Measurements from ENCODE around the gene ANKRD52. TPM values are rescaled to one million over a fixed set of nuclear protein-coding genes. Genes with fewer than 3 reads are reported as not detected.

ANKRD52 gene
- total RNA-seq, 1 experiment from 2014 or later = 56.6 TPM

- POLR2A ChIA-PET = interaction anchor here (1.8 kb wide), 1 partner anchor 12 kb away, joined by 4 read pairs; no protein-coding TSS in a partner anchor
- RAD21 ChIA-PET (ENCODE audit: low non-redundant PET in 1 of 2, low total read pairs in 2 of 2, uncharacterized antibody in 2 of 2, unreplicated experiment in 2 of 2) = no interaction called here
- Histone ChIP-seq H3K27me3 (ENCODE audit: insufficient read depth, low read length) (no peaks in the 10 kb centered on the region), H3K9me2 (ENCODE audit: insufficient read depth) (no peaks in the 10 kb centered on the region), H3K36me3 (ENCODE audit: control insufficient read depth in 1 of 2, insufficient read depth in 2 of 2, low read length in 2 of 2) (peaks cover 6 to 7% of the 10 kb centered on the region in 2 experiments; a peak in 3 of 4 replicates), H3K4me3 (replicated peaks in 1 of 2; ENCODE audit: low read depth in 1 of 2, low read length in 2 of 2) (no peak overlapping the region), H3K9ac (ENCODE audit: low read length) (no peak overlapping the region), H4K20me1 (ENCODE audit: insufficient read depth) (no peaks in the 10 kb centered on the region), H2AFZ (ENCODE audit: low read depth, low read length, poor library complexity, severe bottlenecking) (no peak overlapping the region), H3K27ac (ENCODE audit: low read depth, low read length) (no peak overlapping the region), H3K79me2 (ENCODE audit: insufficient read depth, low read length) (no peaks in the 10 kb centered on the region), H3K4me2 (ENCODE audit: low read length) (no peak overlapping the region), H3K4me1 (ENCODE audit: control insufficient read depth in 1 of 2, insufficient read depth in 2 of 2, low read length in 2 of 2) (no peaks in the 10 kb centered on the region), H3K9me3 (ENCODE audit: control insufficient read depth in 1 of 2, insufficient read depth in 1 of 2, low read depth in 1 of 2, low read length in 2 of 2) (no peaks in the 10 kb centered on the region)
- no peak for DNase-seq (ENCODE audit: low read depth, low spot score)
- CTCF ChIA-PET = no interaction called here
- no TSS peak for BruUV-seq (replicated peaks)
- no peak for TF ChIP-seq ATF3 (IDR thresholded peaks at IDR 0.05)
- no peak for TF ChIP-seq RAD21 (IDR thresholded peaks at IDR 0.05; ENCODE audit: low read depth)
- no peak for TF ChIP-seq ELF1 (IDR thresholded peaks at IDR 0.05; ENCODE audit: borderline replicate concordance, low read depth)
- TF ChIP-seq TCF7L2 (IDR thresholded peaks at IDR 0.05; ENCODE audit: borderline replicate concordance, extremely low read depth, insufficient read depth, insufficient read length) = no peak
- TF ChIP-seq EZH2phosphoT487 (IDR thresholded peaks at IDR 0.05; ENCODE audit: borderline replicate concordance) = no peak
- no peak for TF ChIP-seq MAX (IDR thresholded peaks at IDR 0.05)
- TF ChIP-seq REST (IDR thresholded peaks at IDR 0.05; ENCODE audit: low read depth) = no peak
- TF ChIP-seq SIN3A (IDR thresholded peaks at IDR 0.05; ENCODE audit: low read depth) = no peak
- no peak for TF ChIP-seq SP1 (IDR thresholded peaks at IDR 0.05; ENCODE audit: low read depth)
- TF ChIP-seq YY1 (IDR thresholded peaks at IDR 0.05; ENCODE audit: extremely low read depth, insufficient replicate concordance, low read depth, low read length) = no peak
- TF ChIP-seq ZFX (IDR thresholded peaks at IDR 0.05) = no peak
- no peak for TF ChIP-seq FOSL1 (IDR thresholded peaks at IDR 0.05; ENCODE audit: low read depth)
- no peak for TF ChIP-seq POLR2AphosphoS5 (IDR thresholded peaks at IDR 0.05; ENCODE audit: low read depth, low read length)
- ATAC-seq = no peak
- intact Hi-C loops (cut with micrococcal nuclease) = no loop called here
Measured at GRCh38 chr12:56202366-56202765, 55.8 kb downstream of the ANKRD52 start.

Data from HCT116 (cell line).